HepG2 (cell line): Measurements from ENCODE around the gene FAM110C. TPM values are rescaled to one million over a fixed set of nuclear protein-coding genes. Genes with fewer than 3 reads are reported as not detected.

Experiments used
- BCL6 ChIP-seq: IDR thresholded peaks from 2 replicates; pipeline ENCODE4 v1.6.1; 2016; ENCODE audit warnings: missing genetic modification reagents, missing compliant biosample characterization
- GPN1 ChIP-seq: sonication (generic); formaldehyde crosslinking; IDR thresholded peaks from 2 replicates; pipeline ENCODE4 v1.5.1; 2020; ENCODE audit warnings: missing genetic modification reagents, borderline replicate concordance
- IKZF4 ChIP-seq: sonication (generic); formaldehyde crosslinking; IDR thresholded peaks from 2 replicates; pipeline ENCODE4 v1.5.1; 2020; ENCODE audit warnings: borderline replicate concordance, mild to moderate bottlenecking, low read depth, missing genetic modification reagents; ENCODE audit errors: not compliant biosample characterization
- KDM2A ChIP-seq: sonication (generic); formaldehyde crosslinking; IDR thresholded peaks from 2 replicates; pipeline ENCODE4 v1.4.0; 2020; ENCODE audit warnings: low read depth, missing genetic modification reagents, borderline replicate concordance
- PATZ1 ChIP-seq: sonication (generic); formaldehyde crosslinking; IDR thresholded peaks from 2 replicates; pipeline ENCODE4 v1.4.0; 2020; ENCODE audit warnings: missing genetic modification reagents
- PITX1 ChIP-seq: sonication (generic); formaldehyde crosslinking; IDR thresholded peaks from 2 replicates; pipeline ENCODE4 v1.5.1; 2020; ENCODE audit warnings: mild to moderate bottlenecking, missing genetic modification reagents
- RARG ChIP-seq: sonication (generic); formaldehyde crosslinking; IDR thresholded peaks from 2 replicates; pipeline ENCODE4 v1.4.0; 2020; ENCODE audit warnings: low read depth, mild to moderate bottlenecking, missing genetic modification reagents
- SMAD9 ChIP-seq: sonication (generic); formaldehyde crosslinking; IDR thresholded peaks from 2 replicates; pipeline ENCODE4 v1.5.1; 2020; ENCODE audit warnings: mild to moderate bottlenecking, missing genetic modification reagents
- SOX6 ChIP-seq, 2 experiments: fragments of 450-650 bp in 1 of 2; sonication (generic) in 1 of 2; formaldehyde crosslinking in 1 of 2; IDR thresholded peaks; 2 replicates each; pipeline versions ENCODE4 v1.4.0 to v1.6.1; 2017 to 2020; ENCODE audit warnings: antibody characterized with exemption in 1 of 2, mild to moderate bottlenecking in 1 of 2, missing genetic modification reagents in 1 of 2
- SRY ChIP-seq: sonication (generic); formaldehyde crosslinking; IDR thresholded peaks from 2 replicates; pipeline ENCODE4 v1.8.0; 2022; ENCODE audit warnings: mild to moderate bottlenecking, missing genetic modification reagents
- ZFP82 ChIP-seq: sonication (generic); formaldehyde crosslinking; IDR thresholded peaks from 2 replicates; pipeline ENCODE4 v1.5.1; 2020; ENCODE audit warnings: mild to moderate bottlenecking, missing genetic modification reagents, borderline replicate concordance
- ZNF333 ChIP-seq: sonication (generic); formaldehyde crosslinking; IDR thresholded peaks from 2 replicates; pipeline ENCODE4 v1.4.0; 2020; ENCODE audit warnings: mild to moderate bottlenecking, missing genetic modification reagents, borderline replicate concordance
- ZNF710 ChIP-seq: sonication (generic); formaldehyde crosslinking; IDR thresholded peaks from 2 replicates; pipeline ENCODE4 v1.5.0; 2020; ENCODE audit warnings: mild to moderate bottlenecking, missing genetic modification reagents, borderline replicate concordance
- ZNF768 ChIP-seq: sonication (generic); formaldehyde crosslinking; IDR thresholded peaks from 2 replicates; pipeline ENCODE4 v1.4.0; 2020; ENCODE audit warnings: missing genetic modification reagents
- ZNF773 ChIP-seq: sonication (generic); formaldehyde crosslinking; IDR thresholded peaks from 2 replicates; pipeline ENCODE4 v1.4.0; 2020; ENCODE audit warnings: missing genetic modification reagents, borderline replicate concordance
- polyA plus RNA-seq, 8 experiments: library from polyadenylated mRNA; depleted of rRNA in 3 of 8; stranded (reverse) in 7 of 8; unstranded in 1 of 8; fragments of >200 nt; fragmentation: Illumina TruSeq in 4 of 8; extraction: Trizol in 4 of 8; gene quantifications; 2 replicates each; pipeline versions ENCODE4 v1.2.1 to v1.2.3, GENCODE V29; 2011 to 2016; ENCODE audit warnings: low read depth in 4 of 8, missing spikeins in 1 of 8, mixed read lengths in 1 of 8; ENCODE audit not compliant: insufficient read depth in 1 of 8
- total RNA-seq, 5 experiments: library from RNA; depleted of rRNA; stranded (reverse); fragments of >200 nt; fragmentation: Illumina TruSeq; extraction: Trizol; gene quantifications; 2 replicates each; pipeline ENCODE4 v1.2.3, GENCODE V29; 2016; ENCODE audit warnings: low read depth in 1 of 5
- TF ChIP-seq, protein P1 (sequence below): fragments of 450-650 bp; IDR thresholded peaks from 2 replicates; pipeline ENCODE4 v1.6.1; 2016
- TF ChIP-seq, protein P2 (sequence below): sonication (generic); formaldehyde crosslinking; conservative IDR thresholded peaks from 2 replicates; pipeline ENCODE4 v1.8.1; 2023; ENCODE audit warnings: missing genetic modification reagents

FAM110C gene
- total and polyA plus RNA-seq, 2 of the 13 experiments (the other 11 are each of a cell fraction or from before 2014, with no cell fraction given) = 1.2 to 3.5 TPM

DNA sequence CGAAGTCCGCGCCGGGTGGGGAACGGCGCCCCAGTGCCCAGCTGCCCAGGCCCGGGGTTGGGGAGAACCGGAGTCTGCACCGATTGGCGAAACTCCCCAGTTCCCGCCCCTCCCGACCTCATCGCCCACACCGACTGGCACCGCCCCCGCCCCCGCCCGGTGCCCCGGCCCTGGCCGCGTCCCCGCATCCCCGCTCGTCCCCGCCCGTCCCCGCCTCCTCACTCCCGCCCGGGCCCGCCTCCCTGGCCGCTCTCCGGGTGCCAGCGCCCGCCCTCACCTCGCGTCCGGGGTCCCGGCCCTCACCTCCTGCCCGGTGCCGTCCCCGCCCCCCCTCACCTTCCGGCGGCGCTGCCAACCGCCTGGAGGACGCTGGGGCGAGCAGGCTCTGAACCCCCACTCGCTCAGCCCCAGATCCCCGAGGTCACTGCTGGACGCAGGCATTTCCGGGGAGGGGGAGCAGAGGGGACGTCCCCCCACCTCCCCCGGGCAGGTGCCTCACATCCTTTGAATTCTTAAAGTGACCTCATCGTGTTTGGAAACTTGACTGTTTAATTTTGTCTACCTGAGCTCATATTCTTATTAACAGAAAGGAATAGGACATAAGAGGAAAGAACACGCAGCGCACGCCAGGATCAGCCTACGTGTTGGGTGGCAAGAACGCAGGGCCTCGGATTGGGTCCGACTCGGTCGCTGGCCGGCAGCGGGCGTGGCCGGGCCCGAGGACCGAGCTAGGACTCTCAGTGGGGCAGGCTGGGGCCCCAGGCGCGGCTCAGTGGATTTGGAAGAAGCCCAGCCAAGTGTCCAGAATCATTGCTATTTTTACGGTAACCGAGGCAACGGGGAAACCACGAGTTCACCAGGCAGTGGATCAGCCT, at the start of gene FAM110C (continued):
- peak; percentile 76 for TF ChIP-seq PATZ1 (CRISPR knock-in tag)
- TF ChIP-seq SOX6 (IDR thresholded peaks at IDR 0.05) = no peak
- peak; percentile 39 for TF ChIP-seq SOX6 (CRISPR knock-in tag; IDR thresholded peaks at IDR 0.05)
- TF ChIP-seq ZNF333 = no peak
- TF ChIP-seq, protein P1, sequence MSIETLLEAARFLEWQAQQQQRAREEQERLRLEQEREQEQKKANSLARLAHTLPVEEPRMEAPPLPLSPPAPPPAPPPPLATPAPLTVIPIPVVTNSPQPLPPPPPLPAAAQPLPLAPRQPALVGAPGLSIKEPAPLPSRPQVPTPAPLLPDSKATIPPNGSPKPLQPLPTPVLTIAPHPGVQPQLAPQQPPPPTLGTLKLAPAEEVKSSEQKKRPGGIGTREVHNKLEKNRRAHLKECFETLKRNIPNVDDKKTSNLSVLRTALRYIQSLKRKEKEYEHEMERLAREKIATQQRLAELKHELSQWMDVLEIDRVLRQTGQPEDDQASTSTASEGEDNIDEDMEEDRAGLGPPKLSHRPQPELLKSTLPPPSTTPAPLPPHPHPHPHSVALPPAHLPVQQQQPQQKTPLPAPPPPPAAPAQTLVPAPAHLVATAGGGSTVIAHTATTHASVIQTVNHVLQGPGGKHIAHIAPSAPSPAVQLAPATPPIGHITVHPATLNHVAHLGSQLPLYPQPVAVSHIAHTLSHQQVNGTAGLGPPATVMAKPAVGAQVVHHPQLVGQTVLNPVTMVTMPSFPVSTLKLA = no peak
- TF ChIP-seq, protein P2, sequence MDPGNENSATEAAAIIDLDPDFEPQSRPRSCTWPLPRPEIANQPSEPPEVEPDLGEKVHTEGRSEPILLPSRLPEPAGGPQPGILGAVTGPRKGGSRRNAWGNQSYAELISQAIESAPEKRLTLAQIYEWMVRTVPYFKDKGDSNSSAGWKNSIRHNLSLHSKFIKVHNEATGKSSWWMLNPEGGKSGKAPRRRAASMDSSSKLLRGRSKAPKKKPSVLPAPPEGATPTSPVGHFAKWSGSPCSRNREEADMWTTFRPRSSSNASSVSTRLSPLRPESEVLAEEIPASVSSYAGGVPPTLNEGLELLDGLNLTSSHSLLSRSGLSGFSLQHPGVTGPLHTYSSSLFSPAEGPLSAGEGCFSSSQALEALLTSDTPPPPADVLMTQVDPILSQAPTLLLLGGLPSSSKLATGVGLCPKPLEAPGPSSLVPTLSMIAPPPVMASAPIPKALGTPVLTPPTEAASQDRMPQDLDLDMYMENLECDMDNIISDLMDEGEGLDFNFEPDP (CRISPR knock-in tag) = no peak
- TF ChIP-seq IKZF4 (CRISPR knock-in tag) = no peak
- 0 out of 2 replicates have a peak, but pooled peaks have one; percentile 9 for TF ChIP-seq BCL6
- TF ChIP-seq ZNF773 (CRISPR knock-in tag) = no peak
- no peak for TF ChIP-seq SMAD9 (CRISPR knock-in tag)
- TF ChIP-seq ZNF768 = 0 out of 2 replicates have a peak, but pooled peaks have one; percentile 4
- no peak; the same call in 1 of the 2 replicates for TF ChIP-seq KDM2A (CRISPR knock-in tag)
- no peak for TF ChIP-seq SRY (CRISPR knock-in tag)
- TF ChIP-seq ZNF710 (CRISPR knock-in tag) = no peak
- TF ChIP-seq ZFP82 (CRISPR knock-in tag) = no peak
- TF ChIP-seq RARG (CRISPR knock-in tag) = no peak
- no peak for TF ChIP-seq GPN1 (CRISPR knock-in tag)
- no peak for TF ChIP-seq PITX1
